Keratinocyte (primary cell): ENCODE results near the gene LRRTM1. TPM values are rescaled to one million over a fixed set of nuclear protein-coding genes. Genes with fewer than 3 reads are reported as not detected.

Experiments used
- DNase-seq: peaks from one replicate; pipeline ENCODE4 v3.0.0-alpha.2; 2011; ENCODE audit warnings: low read depth, missing footprints, low spot score
- FAIRE-seq: peaks from 2 replicates; lab custom pipeline; 2011; peaks lifted over from hg19 to GRCh38; lab: Jason Lieb, UNC
- H2AFZ ChIP-seq: 2 replicates; pipeline ENCODE4 v1.6.0; 2012; ENCODE audit warnings: low read length, control low read depth, inconsistent platforms; ENCODE audit not compliant: control insufficient read depth
- H3K27ac ChIP-seq: 2 replicates; pipeline ENCODE4 v1.5.1; 2011; ENCODE audit warnings: low read length; ENCODE audit not compliant: control insufficient read depth, insufficient read depth
- H3K27me3 ChIP-seq: 3 replicates; pipeline ENCODE4 v1.6.0; 2011; ENCODE audit warnings: low read length; ENCODE audit not compliant: control insufficient read depth, insufficient read depth; ENCODE audit errors: extremely low read depth
- H3K36me3 ChIP-seq, 2 experiments: 2 replicates in 1 of 2; 3 replicates in 1 of 2; pipeline ENCODE4 v1.5.1; 2011; ENCODE audit warnings: low read length in 2 of 2, mild to moderate bottlenecking in 1 of 2; ENCODE audit not compliant: control insufficient read depth in 2 of 2, insufficient read depth in 2 of 2; ENCODE audit errors: extremely low read depth in 1 of 2
- H3K4me1 ChIP-seq: 3 replicates; pipeline ENCODE4 v1.5.1; 2011; ENCODE audit warnings: low read length; ENCODE audit not compliant: control insufficient read depth, insufficient read depth; ENCODE audit errors: extremely low read depth
- H3K4me2 ChIP-seq: 3 replicates; pipeline ENCODE4 v1.6.0; 2011; ENCODE audit warnings: low read depth, low read length; ENCODE audit not compliant: control insufficient read depth, insufficient read depth; ENCODE audit errors: extremely low read depth
- H3K4me3 ChIP-seq, 3 experiments: fragments of 200-600 bp in 1 of 3; sonication (generic) in 1 of 3; 2 replicates in 2 of 3; 3 replicates in 1 of 3; pipeline ENCODE4 v1.5.1; 2011 to 2016; ENCODE audit warnings: low read length in 3 of 3, mild to moderate bottlenecking in 3 of 3, control low read depth in 2 of 3, inconsistent platforms in 1 of 3, low read depth in 1 of 3, mixed read lengths in 1 of 3, mixed run types in 1 of 3, moderate library complexity in 1 of 3; ENCODE audit not compliant: control insufficient read depth in 2 of 3, insufficient read depth in 2 of 3; ENCODE audit errors: extremely low read depth in 1 of 3
- H3K79me2 ChIP-seq: 2 replicates; pipeline ENCODE4 v1.6.0; 2012; ENCODE audit warnings: low read length; ENCODE audit not compliant: control insufficient read depth, insufficient read depth
- H3K9ac ChIP-seq: 3 replicates; pipeline ENCODE4 v1.6.0; 2011; ENCODE audit warnings: low read length; ENCODE audit not compliant: control insufficient read depth, insufficient read depth; ENCODE audit errors: extremely low read depth
- H3K9me1 ChIP-seq: 3 replicates; pipeline ENCODE4 v1.6.0; 2011; ENCODE audit warnings: low read length; ENCODE audit not compliant: control insufficient read depth, insufficient read depth; ENCODE audit errors: extremely low read depth
- H3K9me3 ChIP-seq: 2 replicates; pipeline ENCODE4 v1.5.1; 2012; ENCODE audit warnings: low read depth, low read length; ENCODE audit not compliant: control insufficient read depth
- H4K20me1 ChIP-seq: 3 replicates; pipeline ENCODE4 v1.6.0; 2011; ENCODE audit warnings: low read length; ENCODE audit not compliant: control insufficient read depth, insufficient read depth; ENCODE audit errors: extremely low read depth
- CTCF ChIP-seq, 3 experiments: IDR thresholded peaks in 1 of 3; conservative IDR thresholded peaks in 1 of 3; optimal IDR thresholded peaks in 1 of 3; 2 replicates in 2 of 3; 3 replicates in 1 of 3; pipeline versions ENCODE3 to v1.5.1; 2011; ENCODE audit warnings: low read length in 3 of 3, mild to moderate bottlenecking in 3 of 3, moderate library complexity in 2 of 3, control low read depth in 1 of 3, inconsistent platforms in 1 of 3; ENCODE audit not compliant: insufficient read depth in 2 of 3; ENCODE audit errors: extremely low read depth in 1 of 3
- EZH2 ChIP-seq: IDR thresholded peaks from one replicate; pipeline ENCODE4 v1.6.1; 2012; ENCODE audit warnings: inconsistent platforms, mild to moderate bottlenecking, low read length, moderate library complexity
- dilution Hi-C: fragments of 300-500 bp; cut with MboI; formaldehyde crosslinking; loops from one replicate; pipeline ENCODE4 v1.7.0; 2020; ENCODE audit warnings: low sequenced_read_pairs; ENCODE audit not compliant: extremely low pct_ligation_motif_present
- polyA plus RNA-seq, 5 experiments: library from polyadenylated mRNA; depleted of rRNA in 3 of 5; stranded (reverse) in 3 of 5; stranded (forward) in 1 of 5; unstranded in 1 of 5; fragments of >200 nt; gene quantifications; 1 replicate in 1 of 5; 2 replicates in 3 of 5; 3 replicates in 1 of 5; pipeline versions ENCODE4 v1.2.1 to v1.2.3, GENCODE V29; 2011 to 2012; ENCODE audit warnings: missing spikeins in 2 of 5, low read depth in 1 of 5, low replicate concordance in 1 of 5

The LRRTM1 gene
- polyA plus RNA-seq, 1 donor (not counting 4 experiments of a cell fraction or from before 2014, with no cell fraction given), result not detected

GRCh38 chr2:80302314-80303005 lies 2.1 kb downstream of the LRRTM1 start:
- H3K9me3 ChIP-seq, result no peaks in the 10 kb centered on the region
- TF ChIP-seq CTCF (optimal IDR thresholded peaks at IDR 0.05 in 1 of 3, IDR thresholded peaks at IDR 0.05 in 1 of 3, conservative IDR thresholded peaks at IDR 0.05 in 1 of 3; ENCODE audit: extremely low read depth in 1 of 3, insufficient read depth in 2 of 3, low read length in 3 of 3) (no peak), EZH2 (peak; percentile 44)

GRCh38 chr2:80302001-80302313 lies 2.6 kb downstream of the LRRTM1 start:
- Histone ChIP-seq H3K4me1 (no peaks in the 10 kb centered on the region), H3K27me3 (peaks cover 43% of the 10 kb centered on the region), H4K20me1 (no peaks in the 10 kb centered on the region), H3K9ac (no peak overlapping the region), H3K79me2 (no peaks in the 10 kb centered on the region), H3K27ac (no peak overlapping the region), H3K4me3 (no peak overlapping the region), H3K36me3 (no peaks in the 10 kb centered on the region), H3K9me1 (no peaks in the 10 kb centered on the region), H3K9me3 (no peaks in the 10 kb centered on the region), H2AFZ (no peak overlapping the region), H3K4me2 (no peak overlapping the region)
- DNase-seq, result no peak
- dilution Hi-C loops, result no loop called here
- FAIRE-seq, result no peak
- no peak for TF ChIP-seq EZH2
- TF ChIP-seq CTCF (optimal IDR thresholded peaks at IDR 0.05 in 1 of 3, IDR thresholded peaks at IDR 0.05 in 1 of 3, conservative IDR thresholded peaks at IDR 0.05 in 1 of 3; ENCODE audit: extremely low read depth in 1 of 3, insufficient read depth in 2 of 3, low read length in 3 of 3), result no peak

More at GRCh38 chr2:80302314-80303005, 2.1 kb downstream of the LRRTM1 start:
- Histone ChIP-seq H3K79me2 (no peaks in the 10 kb centered on the region), H3K4me3 (no peak overlapping the region), H3K27ac (no peak overlapping the region), H3K4me1 (no peaks in the 10 kb centered on the region), H3K36me3 (no peaks in the 10 kb centered on the region), H4K20me1 (no peaks in the 10 kb centered on the region), H3K9me1 (no peaks in the 10 kb centered on the region), H3K27me3 (peaks cover 43% of the 10 kb centered on the region), H2AFZ (no peak overlapping the region), H3K9ac (no peak overlapping the region), H3K4me2 (no peak overlapping the region)
- no peak for DNase-seq
- dilution Hi-C loops, result no loop called here
- no peak for FAIRE-seq
